HepG2 (cell line): ENCODE data around the gene MYO3B.

ENCODE experiments used
- BRD4 ChIP-seq: sonication (generic); formaldehyde crosslinking; IDR thresholded peaks from 2 replicates; pipeline ENCODE4 v1.4.0; 2020; ENCODE audit warnings: missing genetic modification reagents
- CTCF ChIP-seq: sonication (generic); formaldehyde crosslinking; IDR thresholded peaks from 2 replicates; pipeline ENCODE4 v1.5.0; 2020; ENCODE audit warnings: mild to moderate bottlenecking, missing genetic modification reagents, moderate library complexity
- ELF1 ChIP-seq: sonication (generic); formaldehyde crosslinking; IDR thresholded peaks from 2 replicates; pipeline ENCODE4 v1.4.0; 2020; ENCODE audit warnings: missing genetic modification reagents
- FOXP1 ChIP-seq, 2 experiments: fragments of 450-650 bp in 1 of 2; IDR thresholded peaks; 2 replicates each; pipeline ENCODE4 v1.6.1; 2017 to 2018; ENCODE audit warnings: antibody characterized with exemption in 1 of 2
- HNRNPUL1 ChIP-seq: fragments of 200-400 bp; formaldehyde crosslinking; IDR thresholded peaks from 2 replicates; pipeline ENCODE4 v1.6.1; 2017; ENCODE audit warnings: low read depth, mild to moderate bottlenecking, low read length, moderate library complexity
- KLF9 ChIP-seq: IDR thresholded peaks from 2 replicates; pipeline ENCODE4 v1.6.1; 2016; ENCODE audit warnings: low read depth
- MYC ChIP-seq: sonication (generic); formaldehyde crosslinking; IDR thresholded peaks from 2 replicates; pipeline ENCODE4 v1.9.0; 2021; ENCODE audit warnings: missing genetic modification reagents, borderline replicate concordance
- NBN ChIP-seq: fragments of 450-650 bp; conservative IDR thresholded peaks from 2 replicates; pipeline ENCODE4 v1.6.1; 2017
- USF2 ChIP-seq, 2 experiments: sonication (generic) in 1 of 2; formaldehyde crosslinking in 1 of 2; IDR thresholded peaks; 2 replicates each; pipeline versions ENCODE4 v1.5.1 to v1.6.1; 2011 to 2020; ENCODE audit warnings: borderline replicate concordance in 1 of 2, low read depth in 1 of 2, low read length in 1 of 2, mild to moderate bottlenecking in 1 of 2, missing genetic modification reagents in 1 of 2, moderate library complexity in 1 of 2

GRCh38 chr2:170307555-170308351 is 129.8 kb downstream of the MYO3B start:
- TF ChIP-seq HNRNPUL1 (no peak), FOXP1 (IDR thresholded peaks at IDR 0.05) (no peak), FOXP1 (CRISPR knock-in tag; IDR thresholded peaks at IDR 0.05) (no peak), BRD4 (CRISPR knock-in tag) (no peak), KLF9 (no peak), USF2 (IDR thresholded peaks at IDR 0.05; ENCODE audit: low read depth, low read length) (no peak), USF2 (CRISPR knock-in tag; IDR thresholded peaks at IDR 0.05; ENCODE audit: borderline replicate concordance) (no peak), ELF1 (CRISPR knock-in tag) (no peak), NBN (no peak), CTCF (CRISPR knock-in tag) (no peak), MYC (CRISPR knock-in tag) (no peak)
